Spleen (tissue), 7 donors: Measurements from ENCODE around the gene GRK5.

ENCODE experiments used
- CTCF ChIP-seq, 11 experiments: fragments of 200-600 bp in 7 of 11; fragments of 450-650 bp in 4 of 11; sonication (generic) in 4 of 11; IDR thresholded peaks in 8 of 11; conservative IDR thresholded peaks in 3 of 11; 1 replicate in 7 of 11; 2 replicates in 4 of 11; pipeline versions ENCODE4 v1.4.0 to v1.8.0; 2016 to 2021; ENCODE audit warnings: antibody characterized with exemption in 11 of 11, inconsistent platforms in 4 of 11, mild to moderate bottlenecking in 1 of 11
- POLR2A ChIP-seq, 3 donors: fragments of 450-650 bp; IDR thresholded peaks; one replicate each; pipeline ENCODE4 v1.5.1; 2017; ENCODE audit warnings: antibody characterized with exemption in 3 of 3, mild to moderate bottlenecking in 1 of 3
- POLR2AphosphoS5 ChIP-seq, 3 donors: sonication (generic); formaldehyde crosslinking; IDR thresholded peaks; one replicate each; pipeline ENCODE4 v1.5.1; 2017; ENCODE audit warnings: antibody characterized with exemption in 3 of 3
- donor health status: DM: no; HTN: no; CAD: no; lungs with moderate emphysema.
- donor health status: DM: no; HTN: no; CAD: no.
- donor health status: DM: no; HTN: no; CAD: no.

- TF ChIP-seq CTCF (IDR thresholded peaks at IDR 0.05 in 8 of 11, conservative IDR thresholded peaks at IDR 0.05 in 3 of 11) (no peak), POLR2A (IDR thresholded peaks at IDR 0.05) (no peak), POLR2AphosphoS5 (IDR thresholded peaks at IDR 0.05) (no peak)
These were observed 170.1 kb downstream of the GRK5 start for GRCh38 chr10:119377451-119377957.
